Measurements from ENCODE around the gene ZNF18.

Gene ZNF18

GRCh38 chr17:11948789-11949188, 48.5 kb downstream of the ZNF18 start:
- no peak for ATAC-seq
- TF ChIP-seq ZC3H10 (CRISPR knock-in tag; IDR thresholded peaks at IDR 0.05) (no peak), ZFP3 (CRISPR knock-in tag; IDR thresholded peaks at IDR 0.05) (no peak), SNAI2 (CRISPR knock-in tag; IDR thresholded peaks at IDR 0.05) (no peak), ZNF565 (CRISPR knock-in tag; conservative IDR thresholded peaks at IDR 0.05; ENCODE audit: low read depth) (no peak), ZFP30 (CRISPR knock-in tag; IDR thresholded peaks at IDR 0.05) (no peak), BACH2 (CRISPR knock-in tag; IDR thresholded peaks at IDR 0.05; ENCODE audit: borderline replicate concordance) (no peak), CSRNP3 (CRISPR knock-in tag; IDR thresholded peaks at IDR 0.05) (no peak), TOX (CRISPR knock-in tag; IDR thresholded peaks at IDR 0.05; ENCODE audit: borderline replicate concordance) (no peak), ZNF8 (CRISPR knock-in tag; IDR thresholded peaks at IDR 0.05) (no peak), PATZ1 (CRISPR knock-in tag; IDR thresholded peaks at IDR 0.05; ENCODE audit: borderline replicate concordance) (no peak), CREB5 (CRISPR knock-in tag; IDR thresholded peaks at IDR 0.05; ENCODE audit: low read depth) (no peak)
- TF ChIP-seq, protein P1, sequence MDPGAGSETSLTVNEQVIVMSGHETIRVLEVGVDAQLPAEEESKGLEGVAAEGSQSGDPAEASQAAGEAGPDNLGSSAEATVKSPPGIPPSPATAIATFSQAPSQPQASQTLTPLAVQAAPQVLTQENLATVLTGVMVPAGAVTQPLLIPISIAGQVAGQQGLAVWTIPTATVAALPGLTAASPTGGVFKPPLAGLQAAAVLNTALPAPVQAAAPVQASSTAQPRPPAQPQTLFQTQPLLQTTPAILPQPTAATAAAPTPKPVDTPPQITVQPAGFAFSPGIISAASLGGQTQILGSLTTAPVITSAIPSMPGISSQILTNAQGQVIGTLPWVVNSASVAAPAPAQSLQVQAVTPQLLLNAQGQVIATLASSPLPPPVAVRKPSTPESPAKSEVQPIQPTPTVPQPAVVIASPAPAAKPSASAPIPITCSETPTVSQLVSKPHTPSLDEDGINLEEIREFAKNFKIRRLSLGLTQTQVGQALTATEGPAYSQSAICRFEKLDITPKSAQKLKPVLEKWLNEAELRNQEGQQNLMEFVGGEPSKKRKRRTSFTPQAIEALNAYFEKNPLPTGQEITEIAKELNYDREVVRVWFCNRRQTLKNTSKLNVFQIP (CRISPR knock-in tag; IDR thresholded peaks at IDR 0.05; ENCODE audit: borderline replicate concordance, low read depth), result no peak

GRCh38 chr17:11944587-11944986, 52.7 kb downstream of the ZNF18 start:
- no peak for ATAC-seq

More at GRCh38 chr17:11944587-11944986, 52.7 kb downstream of the ZNF18 start:
- TF ChIP-seq ARNTL (CRISPR knock-in tag; IDR thresholded peaks at IDR 0.05; ENCODE audit: borderline replicate concordance, low read depth) (no peak), CSDC2 (CRISPR knock-in tag; IDR thresholded peaks at IDR 0.05) (no peak), SNAI2 (CRISPR knock-in tag; IDR thresholded peaks at IDR 0.05) (no peak), PATZ1 (CRISPR knock-in tag; IDR thresholded peaks at IDR 0.05; ENCODE audit: borderline replicate concordance) (no peak), TOX (CRISPR knock-in tag; IDR thresholded peaks at IDR 0.05; ENCODE audit: borderline replicate concordance) (no peak), OSR1 (CRISPR knock-in tag; IDR thresholded peaks at IDR 0.05) (no peak), CREB5 (CRISPR knock-in tag; IDR thresholded peaks at IDR 0.05; ENCODE audit: low read depth) (no peak), PPARA (CRISPR knock-in tag; IDR thresholded peaks at IDR 0.05; ENCODE audit: borderline replicate concordance) (no peak), ZNF8 (CRISPR knock-in tag; IDR thresholded peaks at IDR 0.05) (no peak), ESRRG (CRISPR knock-in tag; IDR thresholded peaks at IDR 0.05) (no peak), TSHZ2 (CRISPR knock-in tag; IDR thresholded peaks at IDR 0.05) (no peak), BACH2 (CRISPR knock-in tag; IDR thresholded peaks at IDR 0.05; ENCODE audit: borderline replicate concordance) (no peak), RARB (CRISPR knock-in tag; IDR thresholded peaks at IDR 0.05) (no peak), ZC3H10 (CRISPR knock-in tag; IDR thresholded peaks at IDR 0.05) (no peak), ISL1 (CRISPR knock-in tag; IDR thresholded peaks at IDR 0.05) (no peak)
